GM12878 (cell line): ENCODE results near the gene PLCB2. TPM values are rescaled to one million over a fixed set of nuclear protein-coding genes. Genes with fewer than 3 reads are reported as not detected.

Experiments
- ATAC-seq: fragments of 200-7000 bp; cut with Tn5 transposase; 3 replicates; pipeline ENCODE4 v1.9.1; 2020; ENCODE audit warnings: mild to moderate bottlenecking, moderate library complexity
- BruUV-seq: library from RNA; stranded (reverse); fragments of 400-500 nt; replicated peaks from 2 replicates; lab custom pipeline; 2021; lab: Mats Ljungman, UMichigan
- CTCF ChIA-PET: fragments of 300-600 bp; sonication (Branson Sonifier 250); formaldehyde crosslinking; extraction: SDS; loops from one replicate; lab custom pipeline; 2021; ENCODE audit warnings: inconsistent platforms; lab: Yijun Ruan, JAX
- POLR2A ChIA-PET: fragments of 350-600 bp; formaldehyde crosslinking; extraction: SDS; loops from one replicate; lab custom pipeline; 2021; ENCODE audit warnings: inconsistent platforms; lab: Charles Lee
- RAD21 ChIA-PET: fragments of 300-600 bp; sonication (Branson Sonifier 250); formaldehyde crosslinking; loops from one replicate; lab custom pipeline; 2023; ENCODE audit warnings: antibody characterized with exemption; ENCODE audit not compliant: unreplicated experiment; lab: Charles Lee
- SMC1A ChIA-PET: fragments of 300-600 bp; sonication (Branson Sonifier 250); formaldehyde crosslinking; loops from one replicate; lab custom pipeline; 2023; ENCODE audit not compliant: unreplicated experiment, uncharacterized antibody; lab: Charles Lee
- DNase-seq: peaks from one replicate; pipeline ENCODE4 v3.0.0-alpha.2; 2011; ENCODE audit warnings: low read depth, low spot score
- FAIRE-seq: peaks from 3 replicates; lab custom pipeline; 2011; peaks lifted over from hg19 to GRCh38; lab: Jason Lieb, UNC
- H2AFZ ChIP-seq: 2 replicates; pipeline ENCODE4 v1.6.0; 2011; ENCODE audit warnings: low read depth, low read length, control low read depth; ENCODE audit not compliant: control insufficient read depth
- H3K27ac ChIP-seq: 2 replicates; pipeline ENCODE4 v1.5.1; 2011; ENCODE audit warnings: control low read depth; ENCODE audit not compliant: control insufficient read depth, insufficient read depth
- H3K27me3 ChIP-seq, 2 experiments: replicated peaks in 1 of 2; 2 replicates each; pipeline versions ENCODE4 v1.6.0 to v1.6.1; 2011; ENCODE audit warnings: low read length in 1 of 2; ENCODE audit not compliant: control insufficient read depth in 2 of 2, insufficient read depth in 2 of 2
- H3K36me3 ChIP-seq, 2 experiments: 2 replicates each; pipeline ENCODE4 v1.5.1; 2011; ENCODE audit warnings: low read length in 1 of 2; ENCODE audit not compliant: control insufficient read depth in 2 of 2, insufficient read depth in 2 of 2
- H3K4me1 ChIP-seq: 2 replicates; pipeline ENCODE4 v1.6.1; 2011; ENCODE audit warnings: mild to moderate bottlenecking, low read length, moderate library complexity, mixed read lengths; ENCODE audit not compliant: control insufficient read depth, insufficient read depth
- H3K4me2 ChIP-seq: 2 replicates; pipeline ENCODE4 v1.6.0; 2011; ENCODE audit warnings: control low read depth; ENCODE audit not compliant: control insufficient read depth, insufficient read depth
- H3K4me3 ChIP-seq: fragments of 200-600 bp; sonication (generic); 2 replicates; pipeline ENCODE4 v1.5.1; 2016
- H3K79me2 ChIP-seq: 2 replicates; pipeline ENCODE4 v1.6.0; 2011; ENCODE audit warnings: low read length; ENCODE audit not compliant: control insufficient read depth, insufficient read depth
- H3K9ac ChIP-seq: 2 replicates; pipeline ENCODE4 v1.8.0; 2011; ENCODE audit warnings: low read length, control low read depth, mixed read lengths; ENCODE audit not compliant: control insufficient read depth, insufficient read depth
- H3K9me3 ChIP-seq: replicated peaks from 3 replicates; pipeline ENCODE4 v1.5.1; 2011; ENCODE audit warnings: mild to moderate bottlenecking, low read length; ENCODE audit not compliant: control insufficient read depth, insufficient read depth
- H4K20me1 ChIP-seq: 2 replicates; pipeline ENCODE4 v1.6.0; 2011; ENCODE audit not compliant: control insufficient read depth, insufficient read depth
- BACH1 ChIP-seq: fragments of 450-650 bp; IDR thresholded peaks from 2 replicates; pipeline ENCODE4 v1.6.1; 2017; ENCODE audit warnings: mild to moderate bottlenecking, borderline replicate concordance
- BHLHE40 ChIP-seq, 2 experiments: fragments of 450-650 bp in 1 of 2; IDR thresholded peaks; 2 replicates each; pipeline ENCODE4 v1.6.1; 2011 to 2017; ENCODE audit warnings: low read depth in 2 of 2, borderline replicate concordance in 1 of 2, improper control_type of control experiment in 1 of 2, low read length in 1 of 2, mild to moderate bottlenecking in 1 of 2
- CTCF ChIP-seq, 3 experiments: IDR thresholded peaks in 2 of 3; conservative IDR thresholded peaks in 1 of 3; 2 replicates each; pipeline ENCODE4 v1.5.1; 2011; ENCODE audit warnings: low read depth in 3 of 3, low read length in 3 of 3, mild to moderate bottlenecking in 3 of 3, control low read depth in 2 of 3, moderate library complexity in 2 of 3, inconsistent platforms in 1 of 3, mixed read lengths in 1 of 3; ENCODE audit not compliant: control insufficient read depth in 2 of 3, insufficient read depth in 1 of 3; ENCODE audit errors: extremely low read depth in 1 of 3
- DPF2 ChIP-seq: fragments of 450-650 bp; IDR thresholded peaks from 2 replicates; pipeline ENCODE4 v1.6.1; 2017; ENCODE audit warnings: mild to moderate bottlenecking
- EED ChIP-seq: sonication (generic); IDR thresholded peaks from 2 replicates; pipeline ENCODE4 v1.6.1; 2016; ENCODE audit warnings: antibody characterized with exemption, low read depth
- ELK1 ChIP-seq: IDR thresholded peaks from 2 replicates; pipeline ENCODE4 v1.6.1; 2012; ENCODE audit warnings: low read depth, low read length, improper control_type of control experiment
- IKZF1 ChIP-seq: fragments of 450-650 bp; conservative IDR thresholded peaks from 2 replicates; pipeline ENCODE4 v1.6.1; 2017; ENCODE audit warnings: antibody characterized with exemption, mild to moderate bottlenecking
- IKZF2 ChIP-seq, 2 experiments: fragments of 450-650 bp; IDR thresholded peaks; 2 replicates each; pipeline ENCODE4 v1.6.1; 2017; ENCODE audit warnings: mild to moderate bottlenecking in 2 of 2, moderate library complexity in 2 of 2
- IRF4 ChIP-seq: IDR thresholded peaks from 2 replicates; pipeline ENCODE4 v1.6.1; 2011; ENCODE audit warnings: low read depth, low read length
- MEF2B ChIP-seq: fragments of 450-650 bp; IDR thresholded peaks from 2 replicates; pipeline ENCODE4 v1.6.1; 2018; ENCODE audit warnings: mild to moderate bottlenecking, moderate library complexity; ENCODE audit not compliant: partially characterized antibody, poor library complexity, severe bottlenecking
- NRF1 ChIP-seq: conservative IDR thresholded peaks from 2 replicates; pipeline ENCODE4 v1.6.1; 2011; ENCODE audit warnings: mild to moderate bottlenecking, low read depth, low read length, improper control_type of control experiment
- POU2F2 ChIP-seq: IDR thresholded peaks from 3 replicates; pipeline ENCODE4 v1.6.1; 2011; ENCODE audit warnings: low read depth, mild to moderate bottlenecking, low read length, borderline replicate concordance
- RBBP5 ChIP-seq: fragments of 200-600 bp; sonication (generic); conservative IDR thresholded peaks from 2 replicates; pipeline ENCODE4 v1.6.1; 2016
- RELB ChIP-seq: fragments of 450-650 bp; IDR thresholded peaks from 2 replicates; pipeline ENCODE4 v1.6.1; 2017; ENCODE audit warnings: low read depth, mild to moderate bottlenecking, moderate library complexity
- RUNX3 ChIP-seq: IDR thresholded peaks from 2 replicates; pipeline ENCODE4 v1.6.1; 2012; ENCODE audit warnings: low read length, inconsistent platforms
- SPI1 ChIP-seq: IDR thresholded peaks from 2 replicates; pipeline ENCODE4 v1.6.1; 2011; ENCODE audit warnings: low read depth, mild to moderate bottlenecking, low read length, moderate library complexity, borderline replicate concordance; ENCODE audit not compliant: insufficient read depth
- WGBS: methylation state at CpG from one replicate; pipeline ENCODE4 v1.1.6; 2016; ENCODE audit warnings: low lambda C conversion rate; ENCODE audit not compliant: insufficient replicate concordance, insufficient coverage; ENCODE audit errors: missing lambda C conversion rate; 5-methylcytosine and 5-hydroxymethylcytosine counted together
- in situ Hi-C: fragments of 300-500 bp; cut with MboI; formaldehyde crosslinking; loops from 9 replicates; pipeline ENCODE4 v1.14.3; 2018; ENCODE audit warnings: mixed read lengths
- intact Hi-C: fragments of 100-400 bp; cut with micrococcal nuclease; formaldehyde crosslinking; loops from one replicate; pipeline ENCODE4 v1.14.2; 2022; ENCODE audit not compliant: unreplicated experiment
- polyA plus RNA-seq, 11 experiments: library from polyadenylated mRNA; depleted of rRNA in 4 of 11; unstranded in 6 of 11; stranded (reverse) in 5 of 11; fragments of >200 nt; fragmentation: Nextera tagmentation in 4 of 11; fragmentation: Illumina TruSeq in 1 of 11; extraction: Ambion mirVana in 4 of 11; extraction: Trizol in 1 of 11; gene quantifications; 1 replicate in 1 of 11; 2 replicates in 10 of 11; pipeline versions ENCODE4 v1.2.1 to v1.2.3, GENCODE V29; 2011 to 2016; ENCODE audit warnings: inconsistent platforms in 2 of 11, missing spikeins in 2 of 11, low read depth in 1 of 11
- total RNA-seq, 4 experiments: library from RNA; depleted of rRNA in 3 of 4; stranded (reverse); fragments of >200 nt in 3 of 4; fragmentation: Illumina TruSeq in 1 of 4; extraction: Trizol in 1 of 4; gene quantifications; 2 replicates each; pipeline versions ENCODE4 v1.2.1 to v1.2.3, GENCODE V29; 2013 to 2021

PLCB2 gene
- total and polyA plus RNA-seq, 10 of the 15 experiments (the other 5 are each of a cell fraction or from before 2014, with no cell fraction given): 1.2 to 39.4 (median 10.7) TPM

- no TSS peak for BruUV-seq
Measured at GRCh38 chr15:40277471-40277870, 30.3 kb downstream of the PLCB2 start.

More at GRCh38 chr15:40277471-40277870, 30.3 kb downstream of the PLCB2 start:
- RAD21 ChIA-PET: interaction anchor here (0.8 to 5.7 kb wide), 6 partner anchors 32 to 232 kb away, joined by 3 to 93 read pairs (median 9); partner anchors contain the start of genes CCDC9B and PLCB2
- no peak overlapping the region for H3K27ac ChIP-seq
- peaks cover 1 to 9% of the 10 kb centered on the region in 2 experiments; a peak in 3 of 4 replicates for H3K27me3 ChIP-seq
- H3K9ac ChIP-seq: no peak overlapping the region
- no peaks in the 10 kb centered on the region for H3K9me3 ChIP-seq
- no peak for ATAC-seq
- WGBS: 14% methylated on average over 16 of the region's 16 CpGs
- in situ Hi-C loops: loop anchor here (5.0 to 10.0 kb wide), 3 partner anchors 35 to 493 kb away; partner anchors contain the start of gene FSIP1
- CTCF ChIA-PET: interaction anchor here (0.6 to 11.7 kb wide), 12 partner anchors 12 to 355 kb away, joined by 3 to 296 read pairs (median 18); partner anchors contain the start of genes CCDC9B and PLCB2
- no peaks in the 10 kb centered on the region for H3K79me2 ChIP-seq
- POLR2A ChIA-PET: no interaction called here
- intact Hi-C loops: loop anchor here (5.0 to 10.0 kb wide), 3 partner anchors 145 to 393 kb away; partner anchors contain the start of gene BMF
- peaks cover 11% of the 10 kb centered on the region for H3K4me1 ChIP-seq
- SMC1A ChIA-PET: interaction anchor here (1.0 to 4.8 kb wide), 5 partner anchors 12 to 232 kb away, joined by 3 to 83 read pairs (median 26); partner anchors contain the start of gene PLCB2
- H3K36me3 ChIP-seq: no peaks in the 10 kb centered on the region
- TF ChIP-seq POU2F2: no peak
- TF ChIP-seq EED: peak; percentile 64; the same call in 1 of the 2 replicates
- TF ChIP-seq NRF1: no peak
- peak; percentile 76; the same call in 1 of the 2 replicates for TF ChIP-seq SPI1
- TF ChIP-seq BACH1: no peak
- TF ChIP-seq CTCF (IDR thresholded peaks at IDR 0.05 in 2 of 3, conservative IDR thresholded peaks at IDR 0.05 in 1 of 3; ENCODE audit: control insufficient read depth in 2 of 3, extremely low read depth in 1 of 3, insufficient read depth in 1 of 3, low read depth in 3 of 3, low read length in 3 of 3): no peak
- TF ChIP-seq IKZF1: peak; percentile 67
- TF ChIP-seq RELB: 0 out of 2 replicates have a peak, but pooled peaks have one; percentile 38
- peak; percentile 54 to 61; a peak in 3 of 4 replicates for TF ChIP-seq BHLHE40 (IDR thresholded peaks at IDR 0.05; ENCODE audit: borderline replicate concordance in 1 of 2, low read depth in 2 of 2, low read length in 1 of 2)
- TF ChIP-seq RUNX3: no peak
- peak; percentile 27 for TF ChIP-seq DPF2
- TF ChIP-seq MEF2B: peak; percentile 22
- TF ChIP-seq ELK1: no peak
- TF ChIP-seq RBBP5: no peak
- TF ChIP-seq IKZF2 (IDR thresholded peaks at IDR 0.05): peak; percentile 69 to 77
- no peak for TF ChIP-seq IRF4
- TF ChIP-seq, all 136 proteins: peak for 8
- Histone ChIP-seq H3K4me3 (no peak overlapping the region; the same call in 1 of the 2 replicates), H3K4me2 (0 out of 2 replicates have a peak overlapping the region, but pooled peaks have one; percentile 1), H2AFZ (no peak overlapping the region), H4K20me1 (no peaks in the 10 kb centered on the region; the same call in 1 of the 2 replicates)
- no peak for FAIRE-seq
- DNase-seq: no peak
